K562 (cell line): ENCODE results near the gene TIAM1. TPM values are rescaled to one million over a fixed set of nuclear protein-coding genes. Genes with fewer than 3 reads are reported as not detected.

Experiments
- ATAC-seq: fragments of 200-7000 bp; cut with Tn5 transposase; 3 replicates; pipeline ENCODE4 v1.9.1; 2020; ENCODE audit warnings: moderate library complexity
- BruUV-seq: library from RNA; stranded (reverse); fragments of 400-500 nt; replicated peaks from 2 replicates; lab custom pipeline; 2021; lab: Mats Ljungman, UMichigan
- CTCF ChIA-PET: fragments of 300-600 bp; formaldehyde crosslinking; extraction: SDS; loops from one replicate; lab custom pipeline; 2021; ENCODE audit warnings: low intra/inter-chr PET ratio; lab: Yijun Ruan, JAX
- POLR2A ChIA-PET: fragments of 300-600, 350-650 bp; sonication (Branson Sonifier 250); formaldehyde crosslinking; extraction: SDS; loops from one replicate; lab custom pipeline; 2021; ENCODE audit warnings: antibody characterized with exemption, inconsistent platforms; lab: Yijun Ruan, JAX
- DNase-seq, 4 experiments: peaks; one replicate each; pipeline versions ENCODE4 v3.0.0 to v3.0.0-alpha.2; 2011 to 2018; ENCODE audit warnings: low spot score in 3 of 4, mixed read lengths in 3 of 4; ENCODE audit errors: extremely low read depth in 1 of 4
- FAIRE-seq: peaks from 2 replicates; lab custom pipeline; 2011; peaks lifted over from hg19 to GRCh38; lab: Jason Lieb, UNC
- H2AFZ ChIP-seq: 2 replicates; pipeline ENCODE4 v1.6.0; 2011; ENCODE audit warnings: low read depth, low read length, control low read depth, inconsistent platforms
- H3K27ac ChIP-seq: fragments of 200-600 bp; 3 replicates; pipeline ENCODE4 v1.8.0; 2011; ENCODE audit warnings: low read depth, mild to moderate bottlenecking, control low read depth, inconsistent platforms, low read length, moderate library complexity, mixed read lengths; ENCODE audit errors: extremely low read depth
- H3K27me3 ChIP-seq, 2 experiments: fragments of 300-600 bp in 1 of 2; 2 replicates in 1 of 2; 3 replicates in 1 of 2; pipeline versions ENCODE4 v1.6.0 to v1.8.0; 2011; ENCODE audit warnings: inconsistent platforms in 2 of 2, low read length in 2 of 2, mild to moderate bottlenecking in 1 of 2, mixed read lengths in 1 of 2, moderate library complexity in 1 of 2; ENCODE audit not compliant: control insufficient read depth in 2 of 2, insufficient read depth in 2 of 2
- H3K36me3 ChIP-seq: fragments of 300-600 bp; 3 replicates; pipeline ENCODE4 v1.8.0; 2011; ENCODE audit warnings: mild to moderate bottlenecking, low read length, inconsistent platforms; ENCODE audit not compliant: control insufficient read depth, insufficient read depth
- H3K4me1 ChIP-seq, 2 experiments: fragments of 200-600 bp in 1 of 2; replicated peaks in 1 of 2; 2 replicates in 1 of 2; 3 replicates in 1 of 2; pipeline versions ENCODE4 v1.5.1 to v1.8.0; 2011; ENCODE audit warnings: inconsistent platforms in 2 of 2, low read length in 2 of 2, mild to moderate bottlenecking in 1 of 2, mixed read lengths in 1 of 2, moderate library complexity in 1 of 2; ENCODE audit not compliant: control insufficient read depth in 2 of 2, insufficient read depth in 2 of 2
- H3K4me2 ChIP-seq: 2 replicates; pipeline ENCODE4 v1.6.1; 2011; ENCODE audit warnings: low read length, control low read depth, inconsistent platforms, mixed read lengths; ENCODE audit not compliant: insufficient read depth
- H3K4me3 ChIP-seq: fragments of 200-600 bp; sonication (generic), shearing (Covaris generic); 2 replicates; pipeline ENCODE4 v1.5.1; 2016; ENCODE audit warnings: control low read depth, inconsistent platforms
- H3K79me2 ChIP-seq: fragments of 200-600 bp; 3 replicates; pipeline ENCODE4 v1.8.0; 2011; ENCODE audit warnings: low read length, inconsistent platforms; ENCODE audit not compliant: control insufficient read depth, insufficient read depth
- H3K9ac ChIP-seq, 2 experiments: 2 replicates each; pipeline versions ENCODE4 v1.6.0 to v1.6.1; 2011; ENCODE audit warnings: low read depth in 2 of 2, low read length in 2 of 2, control low read depth in 1 of 2, inconsistent platforms in 1 of 2, mild to moderate bottlenecking in 1 of 2, mixed read lengths in 1 of 2; ENCODE audit not compliant: insufficient read depth in 1 of 2
- H3K9me1 ChIP-seq: one replicate; pipeline ENCODE4 v1.6.0; 2011; ENCODE audit warnings: inconsistent platforms, mild to moderate bottlenecking, low read length, moderate library complexity; ENCODE audit not compliant: control insufficient read depth, insufficient read depth
- H3K9me3 ChIP-seq: replicated peaks from 2 replicates; pipeline ENCODE4 v1.5.1; 2011; ENCODE audit warnings: low read depth, low read length, inconsistent platforms; ENCODE audit not compliant: control insufficient read depth, insufficient read depth
- H4K20me1 ChIP-seq: replicated peaks from 2 replicates; pipeline ENCODE4 v1.6.1; 2011; ENCODE audit warnings: low read length, inconsistent platforms, mixed read lengths; ENCODE audit not compliant: control insufficient read depth, insufficient read depth
- CSDE1 ChIP-seq, 2 experiments: fragments of 450-650 bp; IDR thresholded peaks; 2 replicates each; pipeline ENCODE4 v1.6.1; 2016; ENCODE audit warnings: mild to moderate bottlenecking in 1 of 2
- ERF ChIP-seq: fragments of 450-650 bp; formaldehyde crosslinking; IDR thresholded peaks from 2 replicates; pipeline ENCODE4 v1.4.0; 2020; ENCODE audit warnings: mild to moderate bottlenecking, mixed read lengths
- FIP1L1 ChIP-seq: fragments of 200-400 bp; formaldehyde crosslinking; IDR thresholded peaks from 2 replicates; pipeline ENCODE4 v1.6.1; 2018; ENCODE audit warnings: mild to moderate bottlenecking, low read depth, low read length; ENCODE audit not compliant: poor library complexity, severe bottlenecking
- KDM5B ChIP-seq: fragments of 200-600 bp; sonication (generic); IDR thresholded peaks from 2 replicates; pipeline ENCODE4 v1.6.1; 2012; ENCODE audit warnings: low read depth, mild to moderate bottlenecking, moderate library complexity, low read length, control low read depth, inconsistent platforms; ENCODE audit not compliant: insufficient replicate concordance
- NUFIP1 ChIP-seq: fragments of 450-650 bp; IDR thresholded peaks from 2 replicates; pipeline ENCODE4 v1.6.1; 2018; ENCODE audit not compliant: partially characterized antibody
- PRMT5 ChIP-seq: sonication (generic); formaldehyde crosslinking; IDR thresholded peaks from 2 replicates; pipeline ENCODE4 v1.5.0; 2020; ENCODE audit warnings: missing genetic modification reagents
- RFX5 ChIP-seq: IDR thresholded peaks from 2 replicates; pipeline ENCODE4 v1.6.1; 2011; ENCODE audit warnings: low read depth, mild to moderate bottlenecking, improper control_type of control experiment, low read length
- ZNF324 ChIP-seq: fragments of 250-450 bp; sonication (Bioruptor Pico); IDR thresholded peaks from 2 replicates; pipeline ENCODE4 v1.4.0; 2020; ENCODE audit warnings: mild to moderate bottlenecking
- ZNF347 ChIP-seq: fragments of 450-650 bp; formaldehyde crosslinking; IDR thresholded peaks from 2 replicates; pipeline ENCODE4 v1.4.0; 2020; ENCODE audit warnings: low read depth, mild to moderate bottlenecking, moderate library complexity
- ZNF707 ChIP-seq: fragments of 250-450 bp; sonication (Bioruptor Pico); conservative IDR thresholded peaks from 2 replicates; pipeline ENCODE4 v1.8.0; 2022; ENCODE audit warnings: inconsistent platforms, mild to moderate bottlenecking, moderate library complexity
- WGBS: fragments of 100-300 bp; shearing (Covaris generic); methylation state at CpG from one replicate; pipeline ENCODE4 v1.1.6; 2016; ENCODE audit warnings: low coverage, mixed read lengths; ENCODE audit not compliant: insufficient coverage; ENCODE audit errors: missing lambda C conversion rate; 5-methylcytosine and 5-hydroxymethylcytosine counted together
- in situ Hi-C: fragments of 300-500 bp; cut with MboI; formaldehyde crosslinking; loops from 4 replicates; pipeline ENCODE4 v1.15.0; 2018; ENCODE audit warnings: inconsistent platforms, mixed read lengths
- intact Hi-C: fragments of 100-400 bp; cut with micrococcal nuclease; formaldehyde crosslinking; loops from 2 replicates; pipeline ENCODE4 v1.14.2; 2022
- polyA plus RNA-seq, 8 experiments: library from polyadenylated mRNA; depleted of rRNA in 4 of 8; stranded (reverse) in 5 of 8; unstranded in 3 of 8; fragments of >200 nt; fragmentation: Nextera tagmentation in 2 of 8; fragmentation: Illumina TruSeq in 1 of 8; extraction: Ambion mirVana in 2 of 8; extraction: Trizol in 1 of 8; gene quantifications; 2 replicates each; pipeline versions ENCODE4 v1.2.1 to v1.2.3, GENCODE V29; 2011 to 2014; ENCODE audit warnings: inconsistent platforms in 1 of 8, missing spikeins in 1 of 8
- total RNA-seq, 7 experiments: library from RNA; depleted of rRNA in 6 of 7; stranded (reverse); fragments of >200 nt in 6 of 7; fragmentation: Illumina TruSeq in 2 of 7; extraction: Trizol in 2 of 7; gene quantifications; 2 replicates each; pipeline versions ENCODE4 v1.2.1 to v1.2.3, GENCODE V29; 2011 to 2021; ENCODE audit warnings: low replicate concordance in 1 of 7
- TF ChIP-seq, protein P1 (sequence below): fragments of 450-650 bp; IDR thresholded peaks from 2 replicates; pipeline ENCODE4 v1.6.1; 2018; ENCODE audit not compliant: partially characterized antibody
- TF ChIP-seq, protein P2 (sequence below): fragments of 250-450 bp; sonication (Bioruptor Pico); IDR thresholded peaks from 2 replicates; pipeline ENCODE4 v1.8.0; 2022; ENCODE audit warnings: inconsistent platforms, mild to moderate bottlenecking, moderate library complexity, borderline replicate concordance
- TF ChIP-seq, protein P3 (sequence below): fragments of 250-450 bp; sonication (Bioruptor Pico); IDR thresholded peaks from 2 replicates; pipeline ENCODE4 v1.4.0; 2020; ENCODE audit warnings: mild to moderate bottlenecking
- TF ChIP-seq, protein P4 (sequence below): IDR thresholded peaks from 2 replicates; pipeline ENCODE4 v1.6.1; 2014; ENCODE audit warnings: antibody characterized with exemption

Gene TIAM1
- total and polyA plus RNA-seq, 9 of the 15 experiments (the other 6 are each of a cell fraction or from before 2014, with no cell fraction given) = 0.11 TPM; not detected in 8

GRCh38 chr21:31211836-31212235 lies 132.2 kb downstream of the TIAM1 start (continued):
- TF ChIP-seq, protein P1, sequence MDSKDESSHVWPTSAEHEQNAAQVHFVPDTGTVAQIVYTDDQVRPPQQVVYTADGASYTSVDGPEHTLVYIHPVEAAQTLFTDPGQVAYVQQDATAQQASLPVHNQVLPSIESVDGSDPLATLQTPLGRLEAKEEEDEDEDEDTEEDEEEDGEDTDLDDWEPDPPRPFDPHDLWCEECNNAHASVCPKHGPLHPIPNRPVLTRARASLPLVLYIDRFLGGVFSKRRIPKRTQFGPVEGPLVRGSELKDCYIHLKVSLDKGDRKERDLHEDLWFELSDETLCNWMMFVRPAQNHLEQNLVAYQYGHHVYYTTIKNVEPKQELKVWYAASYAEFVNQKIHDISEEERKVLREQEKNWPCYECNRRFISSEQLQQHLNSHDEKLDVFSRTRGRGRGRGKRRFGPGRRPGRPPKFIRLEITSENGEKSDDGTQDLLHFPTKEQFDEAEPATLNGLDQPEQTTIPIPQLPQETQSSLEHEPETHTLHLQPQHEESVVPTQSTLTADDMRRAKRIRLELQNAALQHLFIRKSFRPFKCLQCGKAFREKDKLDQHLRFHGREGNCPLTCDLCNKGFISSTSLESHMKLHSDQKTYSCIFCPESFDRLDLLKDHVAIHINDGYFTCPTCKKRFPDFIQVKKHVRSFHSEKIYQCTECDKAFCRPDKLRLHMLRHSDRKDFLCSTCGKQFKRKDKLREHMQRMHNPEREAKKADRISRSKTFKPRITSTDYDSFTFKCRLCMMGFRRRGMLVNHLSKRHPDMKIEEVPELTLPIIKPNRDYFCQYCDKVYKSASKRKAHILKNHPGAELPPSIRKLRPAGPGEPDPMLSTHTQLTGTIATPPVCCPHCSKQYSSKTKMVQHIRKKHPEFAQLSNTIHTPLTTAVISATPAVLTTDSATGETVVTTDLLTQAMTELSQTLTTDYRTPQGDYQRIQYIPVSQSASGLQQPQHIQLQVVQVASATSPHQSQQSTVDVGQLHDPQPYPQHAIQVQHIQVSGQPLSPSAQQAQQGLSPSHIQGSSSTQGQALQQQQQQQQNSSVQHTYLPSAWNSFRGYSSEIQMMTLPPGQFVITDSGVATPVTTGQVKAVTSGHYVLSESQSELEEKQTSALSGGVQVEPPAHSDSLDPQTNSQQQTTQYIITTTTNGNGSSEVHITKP = no peak
- TF ChIP-seq CSDE1 (IDR thresholded peaks at IDR 0.05) = no peak
- TF ChIP-seq ERF = no peak
- no peak for TF ChIP-seq ZNF347 (CRISPR knock-in tag)
- TF ChIP-seq RFX5 = no peak
- no peak for TF ChIP-seq PRMT5 (CRISPR knock-in tag)
- no peak for TF ChIP-seq ZNF707 (CRISPR knock-in tag)

DNA sequence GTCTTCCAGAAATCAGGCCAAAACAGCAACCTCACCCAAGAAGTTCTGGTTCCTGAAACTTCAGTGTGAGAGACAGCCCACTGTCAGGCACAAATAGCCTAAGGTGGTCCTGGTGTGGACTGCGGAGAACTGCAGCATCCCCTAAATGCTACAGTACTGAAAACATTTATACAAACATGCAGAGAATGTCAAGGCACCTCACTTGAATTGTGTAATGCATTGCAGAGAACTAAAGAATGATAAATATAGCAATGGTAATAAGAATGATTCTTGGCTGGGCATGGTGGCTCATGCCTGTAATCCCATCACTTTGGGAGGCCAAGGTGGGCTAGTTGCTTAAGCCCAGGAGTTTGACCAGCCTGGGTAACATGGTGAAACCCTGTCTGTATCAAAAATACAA lies 138.6 kb downstream of the TIAM1 start:
- H3K79me2 ChIP-seq = no peaks in the 10 kb centered on the region
- peaks cover 0 to 6% of the 10 kb centered on the region in 2 experiments; a peak in 1 of 5 replicates for H3K27me3 ChIP-seq
- no peak for ATAC-seq
- POLR2A ChIA-PET = no interaction called here
- FAIRE-seq = no peak
- H3K4me2 ChIP-seq = no peak overlapping the region
- no peak overlapping the region for H3K4me3 ChIP-seq
- no peaks in the 10 kb centered on the region; the same call in 1 of the 2 replicates for H4K20me1 ChIP-seq
- no peaks in the 10 kb centered on the region for H3K9me1 ChIP-seq
- H3K9ac ChIP-seq = no peak overlapping the region
- H3K9me3 ChIP-seq = no peaks in the 10 kb centered on the region
- CTCF ChIA-PET = no interaction called here
- intact Hi-C loops (no loop called here), in situ Hi-C loops (no loop called here)
- 0% methylated on average over 1 of the region's 1 CpG for WGBS
- no peaks in the 10 kb centered on the region for H3K36me3 ChIP-seq
- no peaks in the 10 kb centered on the region for H3K4me1 ChIP-seq
- no peak overlapping the region for H3K27ac ChIP-seq
- no peak overlapping the region for H2AFZ ChIP-seq
- DNase-seq = no peak
- no TSS peak for BruUV-seq
- TF ChIP-seq, protein P2, sequence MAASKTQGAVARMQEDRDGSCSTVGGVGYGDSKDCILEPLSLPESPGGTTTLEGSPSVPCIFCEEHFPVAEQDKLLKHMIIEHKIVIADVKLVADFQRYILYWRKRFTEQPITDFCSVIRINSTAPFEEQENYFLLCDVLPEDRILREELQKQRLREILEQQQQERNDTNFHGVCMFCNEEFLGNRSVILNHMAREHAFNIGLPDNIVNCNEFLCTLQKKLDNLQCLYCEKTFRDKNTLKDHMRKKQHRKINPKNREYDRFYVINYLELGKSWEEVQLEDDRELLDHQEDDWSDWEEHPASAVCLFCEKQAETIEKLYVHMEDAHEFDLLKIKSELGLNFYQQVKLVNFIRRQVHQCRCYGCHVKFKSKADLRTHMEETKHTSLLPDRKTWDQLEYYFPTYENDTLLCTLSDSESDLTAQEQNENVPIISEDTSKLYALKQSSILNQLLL = no peak
- TF ChIP-seq FIP1L1 (no peak), ZNF324 (CRISPR knock-in tag) (no peak), KDM5B (no peak), NUFIP1 (no peak)
- TF ChIP-seq, protein P3, sequence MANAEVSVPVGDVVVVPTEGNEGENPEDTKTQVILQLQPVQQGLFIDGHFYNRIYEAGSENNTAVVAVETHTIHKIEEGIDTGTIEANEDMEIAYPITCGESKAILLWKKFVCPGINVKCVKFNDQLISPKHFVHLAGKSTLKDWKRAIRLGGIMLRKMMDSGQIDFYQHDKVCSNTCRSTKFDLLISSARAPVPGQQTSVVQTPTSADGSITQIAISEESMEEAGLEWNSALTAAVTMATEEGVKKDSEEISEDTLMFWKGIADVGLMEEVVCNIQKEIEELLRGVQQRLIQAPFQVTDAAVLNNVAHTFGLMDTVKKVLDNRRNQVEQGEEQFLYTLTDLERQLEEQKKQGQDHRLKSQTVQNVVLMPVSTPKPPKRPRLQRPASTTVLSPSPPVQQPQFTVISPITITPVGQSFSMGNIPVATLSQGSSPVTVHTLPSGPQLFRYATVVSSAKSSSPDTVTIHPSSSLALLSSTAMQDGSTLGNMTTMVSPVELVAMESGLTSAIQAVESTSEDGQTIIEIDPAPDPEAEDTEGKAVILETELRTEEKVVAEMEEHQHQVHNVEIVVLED (CRISPR knock-in tag) = no peak
- TF ChIP-seq, protein P4, sequence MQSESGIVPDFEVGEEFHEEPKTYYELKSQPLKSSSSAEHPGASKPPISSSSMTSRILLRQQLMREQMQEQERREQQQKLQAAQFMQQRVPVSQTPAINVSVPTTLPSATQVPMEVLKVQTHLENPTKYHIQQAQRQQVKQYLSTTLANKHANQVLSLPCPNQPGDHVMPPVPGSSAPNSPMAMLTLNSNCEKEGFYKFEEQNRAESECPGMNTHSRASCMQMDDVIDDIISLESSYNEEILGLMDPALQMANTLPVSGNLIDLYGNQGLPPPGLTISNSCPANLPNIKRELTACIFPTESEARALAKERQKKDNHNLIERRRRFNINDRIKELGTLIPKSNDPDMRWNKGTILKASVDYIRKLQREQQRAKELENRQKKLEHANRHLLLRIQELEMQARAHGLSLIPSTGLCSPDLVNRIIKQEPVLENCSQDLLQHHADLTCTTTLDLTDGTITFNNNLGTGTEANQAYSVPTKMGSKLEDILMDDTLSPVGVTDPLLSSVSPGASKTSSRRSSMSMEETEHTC = no peak
